GM12864 (cell line): ENCODE measurements around the gene ATP2A1.
"Not testable (repeated sequence)": the region's sequence is repeated elsewhere in the genome, so short reads cannot be mapped to it uniquely, and the experiment has no call there.

Source experiments
- DNase-seq: peaks from one replicate; pipeline ENCODE4 v3.0.0-alpha.2; 2011; ENCODE audit warnings: low read depth
- H3K4me3 ChIP-seq: 2 replicates; pipeline ENCODE4 v1.5.1; 2011; ENCODE audit warnings: mild to moderate bottlenecking, low read depth, low read length, control low read depth
- TF ChIP-seq, protein P1 (sequence below): IDR thresholded peaks from 2 replicates; pipeline ENCODE4 v1.5.1; 2011; ENCODE audit warnings: low read depth, mild to moderate bottlenecking, moderate library complexity, low read length, control low read depth, inconsistent platforms; ENCODE audit errors: missing control alignments

The ATP2A1 gene

DNA sequence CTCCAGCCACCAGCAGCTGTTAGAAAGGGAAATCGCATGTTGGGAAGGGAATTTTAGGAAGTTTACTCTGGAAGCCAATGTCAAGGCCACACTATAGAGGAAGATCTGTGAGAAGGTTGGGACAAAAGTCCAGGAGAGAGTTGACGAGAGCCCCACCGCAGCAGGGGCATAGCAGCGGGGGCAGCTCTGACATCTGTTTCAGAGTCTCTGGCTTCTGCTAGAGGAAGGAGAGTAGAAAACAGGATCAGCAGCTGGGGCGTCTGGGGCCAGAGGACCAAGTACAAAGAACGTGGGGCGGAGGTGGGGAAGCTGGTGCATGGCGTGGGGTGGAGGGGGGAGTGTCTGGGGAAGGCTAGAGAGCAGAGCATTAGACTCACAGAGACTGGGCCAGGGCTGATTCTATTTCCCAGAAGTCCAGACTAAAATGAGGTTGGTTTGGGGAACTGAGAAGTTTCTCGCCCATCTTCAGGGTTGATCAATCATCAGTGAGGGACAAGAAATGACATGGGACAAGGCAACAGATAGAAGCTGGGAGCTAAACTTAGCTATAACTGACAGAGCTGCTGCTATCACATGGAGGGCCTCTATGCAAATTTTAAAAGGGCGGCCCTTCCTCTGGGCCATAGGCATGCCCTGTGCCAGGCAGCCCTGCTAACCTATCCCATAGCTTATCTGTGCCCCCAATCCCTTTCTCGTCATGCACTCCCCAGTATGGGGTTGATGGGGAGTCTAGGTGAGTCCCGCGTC lies 45.5 kb downstream of the ATP2A1 start:
- peak; percentile 88 for DNase-seq
- H3K4me3 ChIP-seq = peak overlapping the region; percentile 69

DNA sequence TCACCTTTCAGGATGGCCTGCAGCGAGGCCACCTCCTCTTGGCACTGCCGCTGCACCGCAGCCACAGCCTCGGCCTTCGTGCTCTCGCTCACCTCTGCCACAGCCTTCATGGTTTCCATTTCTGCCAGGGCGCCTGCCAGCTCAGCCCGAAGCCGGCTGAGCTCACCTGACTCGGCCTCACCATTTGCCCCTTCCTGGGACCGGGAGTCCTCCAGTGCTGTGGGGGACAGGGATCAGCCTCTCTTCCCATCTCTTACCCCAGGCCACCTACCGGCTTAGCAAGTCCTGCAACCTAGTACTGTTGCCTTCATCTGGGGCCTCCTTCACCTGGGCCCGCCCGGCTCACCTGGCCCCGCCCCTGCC lies 46.1 kb downstream of the ATP2A1 start:
- no peak for DNase-seq
- TF ChIP-seq, protein P1, sequence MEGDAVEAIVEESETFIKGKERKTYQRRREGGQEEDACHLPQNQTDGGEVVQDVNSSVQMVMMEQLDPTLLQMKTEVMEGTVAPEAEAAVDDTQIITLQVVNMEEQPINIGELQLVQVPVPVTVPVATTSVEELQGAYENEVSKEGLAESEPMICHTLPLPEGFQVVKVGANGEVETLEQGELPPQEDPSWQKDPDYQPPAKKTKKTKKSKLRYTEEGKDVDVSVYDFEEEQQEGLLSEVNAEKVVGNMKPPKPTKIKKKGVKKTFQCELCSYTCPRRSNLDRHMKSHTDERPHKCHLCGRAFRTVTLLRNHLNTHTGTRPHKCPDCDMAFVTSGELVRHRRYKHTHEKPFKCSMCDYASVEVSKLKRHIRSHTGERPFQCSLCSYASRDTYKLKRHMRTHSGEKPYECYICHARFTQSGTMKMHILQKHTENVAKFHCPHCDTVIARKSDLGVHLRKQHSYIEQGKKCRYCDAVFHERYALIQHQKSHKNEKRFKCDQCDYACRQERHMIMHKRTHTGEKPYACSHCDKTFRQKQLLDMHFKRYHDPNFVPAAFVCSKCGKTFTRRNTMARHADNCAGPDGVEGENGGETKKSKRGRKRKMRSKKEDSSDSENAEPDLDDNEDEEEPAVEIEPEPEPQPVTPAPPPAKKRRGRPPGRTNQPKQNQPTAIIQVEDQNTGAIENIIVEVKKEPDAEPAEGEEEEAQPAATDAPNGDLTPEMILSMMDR = peak; percentile 24
- H3K4me3 ChIP-seq = peak overlapping the region; percentile 69

More for the DNA sequence above, 45.5 kb downstream of the ATP2A1 start:
- TF ChIP-seq, protein P1 = no peak

DNA sequence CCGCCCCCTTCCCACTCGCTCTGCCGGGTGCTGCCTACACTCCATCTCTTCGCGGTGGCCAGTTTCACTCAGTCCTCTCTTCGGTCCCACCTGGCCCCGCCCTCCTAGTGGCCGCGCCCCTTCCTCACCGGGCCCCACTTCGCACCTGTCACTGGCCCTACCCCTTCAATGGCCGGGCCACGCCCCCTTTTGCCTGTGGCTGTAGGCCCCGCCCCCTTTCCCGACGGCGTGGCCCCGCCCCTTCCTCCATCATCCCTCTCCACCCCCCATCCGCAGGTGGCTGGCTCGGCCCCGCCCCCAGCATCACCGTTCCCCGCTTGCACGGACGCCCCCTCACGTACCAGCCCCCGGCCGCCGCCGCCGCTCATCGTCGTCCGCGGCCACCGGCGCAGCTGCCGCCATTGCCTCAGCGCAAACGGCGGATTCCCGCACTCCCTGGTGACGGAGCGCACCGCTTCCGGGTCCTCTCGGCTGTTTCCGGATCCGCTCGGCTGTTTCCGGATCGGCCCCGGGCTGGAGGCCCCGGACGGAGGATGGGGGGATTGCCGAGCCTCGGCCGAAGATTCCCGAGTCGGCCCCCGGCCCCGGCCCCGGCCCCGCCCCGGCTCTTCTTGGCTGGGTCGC lies 46.6 kb downstream of the ATP2A1 start, which contains the start of gene RABEP2:
Gene RABEP2, minus strand, starts transcription at position 477 of the 624 bp plus-strand sequence. Its CDS starts 75 bp downstream, at position 402.
- peak; percentile 66 for DNase-seq
- H3K4me3 ChIP-seq = peak within 1 kb of the TSS; percentile 69
- TF ChIP-seq, protein P1 = no peak

DNA sequence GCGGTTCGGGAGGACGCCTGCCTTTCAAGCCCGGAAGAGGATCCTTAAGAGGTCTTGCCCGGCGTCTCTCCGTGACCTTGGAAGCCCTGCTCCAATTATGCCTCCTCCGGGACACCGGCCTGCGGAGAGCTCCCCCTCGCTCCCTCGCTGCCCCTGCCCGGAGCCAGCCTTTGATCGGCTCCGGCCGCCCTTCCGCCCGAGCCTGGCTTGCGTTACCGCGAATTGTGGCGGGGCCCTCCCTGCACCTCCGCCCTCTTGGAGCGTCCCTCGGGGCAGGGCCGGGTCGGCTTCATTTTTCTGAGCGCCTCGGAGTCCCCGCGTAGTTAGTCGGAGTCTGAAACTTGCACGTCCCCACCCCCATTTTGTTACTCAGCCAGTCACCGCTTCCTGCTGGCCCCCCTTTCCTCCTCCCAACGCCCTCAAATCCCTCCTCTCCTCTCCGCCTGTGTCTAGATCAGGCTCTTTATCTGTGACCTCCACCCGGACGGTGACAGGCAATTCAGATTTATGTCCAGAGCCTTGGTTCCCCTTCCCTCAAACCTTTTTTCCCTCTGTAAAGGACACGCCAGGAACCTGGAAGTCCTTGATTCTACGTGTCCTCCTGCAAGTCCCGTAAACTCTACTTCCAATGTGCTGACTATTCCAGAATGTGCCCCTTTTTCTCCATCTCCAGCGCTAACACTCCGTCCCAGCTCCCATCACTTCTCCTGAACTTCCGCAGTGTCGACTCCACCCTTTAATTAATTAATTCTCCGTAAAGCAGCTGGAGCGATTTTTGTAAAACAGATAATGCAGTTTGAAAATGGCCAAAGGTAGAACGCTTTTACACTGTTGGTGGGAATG lies 47.3 kb downstream of the ATP2A1 start:
- DNase-seq = peak; percentile 73
- peak overlapping the region; percentile 69 for H3K4me3 ChIP-seq
- TF ChIP-seq, protein P1 = no peak

DNA sequence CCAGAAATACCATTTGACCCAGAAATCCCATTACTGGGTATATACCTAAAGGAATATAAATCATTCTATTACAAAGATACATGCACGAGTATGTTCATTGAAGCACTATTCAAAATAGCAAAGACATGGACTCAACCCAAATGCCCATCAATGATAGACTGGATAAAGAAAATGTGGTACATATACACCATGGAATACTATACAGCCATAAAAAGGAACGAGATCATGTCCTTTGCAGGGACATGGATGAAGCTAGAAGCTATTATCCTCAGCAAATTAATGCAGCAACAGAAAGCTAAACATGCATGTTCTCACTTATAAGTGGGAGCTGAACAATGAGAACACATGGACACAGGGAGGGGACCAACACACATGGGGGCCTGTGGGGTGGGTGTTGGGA lies 48.0 kb downstream of the ATP2A1 start:
- DNase-seq = not testable (repeated sequence)
- peak overlapping the region; percentile 69; the same call in 1 of the 2 replicates for H3K4me3 ChIP-seq

DNA sequence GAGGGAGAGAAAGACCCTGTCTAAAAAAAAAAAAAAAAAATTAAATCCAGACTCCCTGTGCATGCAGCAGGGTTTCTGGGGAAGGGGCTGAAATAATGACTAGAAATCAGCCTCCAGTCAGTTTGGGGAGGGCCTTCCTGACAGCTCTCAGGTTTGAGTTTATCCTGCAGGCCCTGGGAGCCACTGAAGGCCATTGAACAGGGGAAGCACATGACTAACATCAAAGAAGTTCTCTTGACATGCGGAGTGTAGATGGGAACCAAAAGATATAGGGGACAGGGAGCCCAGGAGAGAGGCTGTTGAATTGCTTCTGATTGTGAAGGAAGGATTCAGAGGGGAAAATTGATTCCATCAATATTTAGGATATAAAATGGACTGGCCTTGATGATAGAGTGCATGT lies 49.5 kb downstream of the ATP2A1 start:
- DNase-seq = no peak
- TF ChIP-seq, protein P1 = no peak
- no peak overlapping the region for H3K4me3 ChIP-seq

DNA sequence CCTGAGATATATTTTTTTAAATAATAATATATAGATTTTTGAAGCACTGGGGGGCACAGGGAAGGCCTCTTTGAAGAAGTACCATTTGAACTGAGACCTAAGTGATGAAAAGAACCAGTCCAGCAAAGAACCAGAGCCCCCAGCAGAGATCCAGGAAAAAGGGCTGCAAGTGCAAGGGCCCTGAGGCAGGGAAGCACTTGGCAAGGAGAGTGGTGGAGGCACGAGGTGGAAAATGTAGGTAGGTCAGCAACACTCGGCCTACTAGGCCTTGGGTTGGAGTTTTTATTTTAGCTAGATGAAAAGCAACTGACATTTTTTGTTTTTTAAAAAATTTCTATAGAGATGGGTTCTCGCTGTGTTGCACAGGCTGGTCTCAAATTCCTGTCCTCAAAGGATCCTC lies 51.9 kb downstream of the ATP2A1 start:
- H3K4me3 ChIP-seq = no peak overlapping the region
- TF ChIP-seq, protein P1 = no peak
- no peak for DNase-seq
